ENCODE data around the gene FBXL16. TPM values are rescaled to one million over a fixed set of nuclear protein-coding genes. Genes with fewer than 3 reads are reported as not detected.

The FBXL16 gene
- total RNA-seq, 1 donor from 2014 or later = 0.75 TPM

- Mint-ChIP-seq H3K9me3 (no peaks in the 10 kb centered on the region), H3K4me3 (peak overlapping the region; percentile 84), H3K36me3 (ENCODE audit: low read depth) (no peaks in the 10 kb centered on the region), H3K27ac (peak overlapping the region; percentile 85), H3K4me1 (peaks cover 25% of the 10 kb centered on the region), H3K27me3 (no peaks in the 10 kb centered on the region)
- DNase-seq (no peak), ATAC-seq (ENCODE audit: low read depth) (peak; percentile 13)
- CTCF ChIA-PET = interaction anchor here (0.6 to 1.2 kb wide), 2 partner anchors 8 to 55 kb away, joined by 3 to 4 read pairs; no protein-coding TSS in a partner anchor
- POLR2A ChIA-PET = interaction anchor here (0.5 to 4.0 kb wide), 3 partner anchors 12 to 261 kb away, joined by 5 to 13 read pairs (median 10); partner anchors contain the start of genes METTL26 and STUB1
- intact Hi-C loops (cut with micrococcal nuclease) = loop anchor here (2.0 kb wide), 1 partner anchor 21 kb away; the partner anchor contains the start of gene RHOT2
- TF ChIP-seq, protein P1, sequence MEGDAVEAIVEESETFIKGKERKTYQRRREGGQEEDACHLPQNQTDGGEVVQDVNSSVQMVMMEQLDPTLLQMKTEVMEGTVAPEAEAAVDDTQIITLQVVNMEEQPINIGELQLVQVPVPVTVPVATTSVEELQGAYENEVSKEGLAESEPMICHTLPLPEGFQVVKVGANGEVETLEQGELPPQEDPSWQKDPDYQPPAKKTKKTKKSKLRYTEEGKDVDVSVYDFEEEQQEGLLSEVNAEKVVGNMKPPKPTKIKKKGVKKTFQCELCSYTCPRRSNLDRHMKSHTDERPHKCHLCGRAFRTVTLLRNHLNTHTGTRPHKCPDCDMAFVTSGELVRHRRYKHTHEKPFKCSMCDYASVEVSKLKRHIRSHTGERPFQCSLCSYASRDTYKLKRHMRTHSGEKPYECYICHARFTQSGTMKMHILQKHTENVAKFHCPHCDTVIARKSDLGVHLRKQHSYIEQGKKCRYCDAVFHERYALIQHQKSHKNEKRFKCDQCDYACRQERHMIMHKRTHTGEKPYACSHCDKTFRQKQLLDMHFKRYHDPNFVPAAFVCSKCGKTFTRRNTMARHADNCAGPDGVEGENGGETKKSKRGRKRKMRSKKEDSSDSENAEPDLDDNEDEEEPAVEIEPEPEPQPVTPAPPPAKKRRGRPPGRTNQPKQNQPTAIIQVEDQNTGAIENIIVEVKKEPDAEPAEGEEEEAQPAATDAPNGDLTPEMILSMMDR (IDR thresholded peaks at IDR 0.05) = no peak
Measured at GRCh38 chr16:648071-648780, 57.4 kb downstream of the FBXL16 start.

DNA sequence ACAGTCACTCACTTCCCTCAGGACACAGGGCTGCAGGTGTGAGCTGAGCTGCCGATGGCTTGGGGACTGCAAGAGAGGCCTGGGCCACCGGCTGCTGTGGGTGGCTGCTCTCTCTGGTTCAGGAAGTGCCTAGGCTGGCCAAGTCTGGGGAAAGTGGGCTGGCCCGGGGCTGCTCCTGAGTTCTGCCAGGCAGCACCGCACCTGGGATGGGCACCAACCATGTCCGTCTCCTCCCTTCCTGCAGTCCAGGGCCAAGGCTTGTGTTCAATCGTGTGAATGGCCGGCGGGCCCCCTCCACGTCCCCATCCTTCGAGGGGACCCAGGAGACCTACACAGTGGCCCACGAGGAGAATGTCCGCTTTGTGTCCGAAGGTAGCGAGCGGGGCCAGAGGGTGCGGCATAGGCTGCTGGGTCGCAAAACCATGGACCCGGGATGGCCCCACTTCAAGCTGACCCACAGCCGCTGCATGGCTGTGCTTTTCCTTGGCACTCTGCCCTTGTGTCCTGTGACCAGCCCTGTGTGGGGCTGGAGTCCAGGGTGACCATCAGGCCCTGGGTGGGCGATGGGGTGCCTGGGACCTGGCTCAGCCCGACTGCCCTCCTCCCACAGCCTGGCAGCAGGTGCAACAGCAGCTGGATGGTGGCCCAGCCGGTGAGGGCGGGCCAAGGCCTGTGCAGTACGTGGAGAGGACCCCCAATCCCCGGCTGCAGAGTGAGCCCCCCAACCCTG, 58.3 kb downstream of the FBXL16 start:
- Mint-ChIP-seq H3K36me3 (ENCODE audit: low read depth) (no peaks in the 10 kb centered on the region), H3K4me1 (peaks cover 29% of the 10 kb centered on the region), H3K4me3 (peak overlapping the region; percentile 35), H3K27ac (no peak overlapping the region), H3K27me3 (no peaks in the 10 kb centered on the region), H3K9me3 (no peaks in the 10 kb centered on the region)
- ChIA-PET CTCF (interaction anchor here (0.6 kb wide), 1 partner anchor 7 kb away, joined by 3 read pairs; no protein-coding TSS in a partner anchor), POLR2A (interaction anchor here (1.7 to 4.0 kb wide), 2 partner anchors 11 to 33 kb away, joined by 10 to 13 read pairs; partner anchors contain the start of genes METTL26 and STUB1)
- DNase-seq (no peak), ATAC-seq (ENCODE audit: low read depth) (no peak)
- TF ChIP-seq, protein P1 (IDR thresholded peaks at IDR 0.05) = no peak
- intact Hi-C loops (cut with micrococcal nuclease) = no loop called here

DNA sequence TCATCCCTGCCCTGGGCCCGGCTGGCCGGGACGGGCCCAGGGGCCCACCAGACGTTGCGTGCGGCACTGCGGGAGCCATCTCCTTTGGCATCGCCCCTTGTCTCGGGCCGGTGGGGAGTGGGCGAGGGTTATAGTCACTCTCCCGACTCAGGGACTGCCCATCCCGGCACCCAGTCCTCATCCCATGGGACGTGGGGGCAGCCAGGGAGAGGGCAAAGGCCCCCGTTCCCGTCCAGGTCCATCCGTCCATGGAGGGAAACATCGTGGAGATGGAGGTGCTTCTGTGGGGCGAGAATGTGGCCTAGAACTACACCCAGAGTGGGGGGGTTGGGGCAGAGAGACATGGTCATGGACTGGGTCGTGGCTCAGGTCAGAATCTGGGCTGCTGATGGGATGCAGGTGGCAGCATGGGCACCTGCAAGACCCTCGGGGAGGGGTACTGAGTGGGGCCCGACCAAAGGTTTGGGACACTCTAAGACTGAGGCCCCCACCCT, 58.9 kb downstream of the FBXL16 start:
- ChIA-PET CTCF (no interaction called here), POLR2A (interaction anchor here (4.0 kb wide), 1 partner anchor 34 kb away, joined by 13 read pairs; the partner anchor contains the start of gene STUB1)
- Mint-ChIP-seq H3K27ac (no peak overlapping the region), H3K36me3 (ENCODE audit: low read depth) (no peaks in the 10 kb centered on the region), H3K27me3 (no peaks in the 10 kb centered on the region), H3K4me1 (peaks cover 29% of the 10 kb centered on the region), H3K4me3 (peak overlapping the region; percentile 35), H3K9me3 (no peaks in the 10 kb centered on the region)
- intact Hi-C loops (cut with micrococcal nuclease) = no loop called here
- DNase-seq = no peak
- ATAC-seq (ENCODE audit: low read depth) = no peak
- TF ChIP-seq, protein P1 (IDR thresholded peaks at IDR 0.05) = no peak

GRCh38 chr16:645852-646678, 59.5 kb downstream of the FBXL16 start:
- CTCF ChIA-PET = no interaction called here
- TF ChIP-seq, protein P1 (IDR thresholded peaks at IDR 0.05) = no peak
- intact Hi-C loops (cut with micrococcal nuclease) = no loop called here
- Mint-ChIP-seq H3K4me1 (peaks cover 29% of the 10 kb centered on the region), H3K4me3 (no peak overlapping the region), H3K27me3 (no peaks in the 10 kb centered on the region), H3K9me3 (no peaks in the 10 kb centered on the region), H3K27ac (no peak overlapping the region), H3K36me3 (ENCODE audit: low read depth) (no peaks in the 10 kb centered on the region)
- no peak for DNase-seq
- POLR2A ChIA-PET = interaction anchor here (4.0 kb wide), 1 partner anchor 35 kb away, joined by 13 read pairs; the partner anchor contains the start of gene STUB1
- ATAC-seq (ENCODE audit: low read depth) = no peak
